ENCODE measurements around the gene ULK2.

- TF ChIP-seq, protein P1, sequence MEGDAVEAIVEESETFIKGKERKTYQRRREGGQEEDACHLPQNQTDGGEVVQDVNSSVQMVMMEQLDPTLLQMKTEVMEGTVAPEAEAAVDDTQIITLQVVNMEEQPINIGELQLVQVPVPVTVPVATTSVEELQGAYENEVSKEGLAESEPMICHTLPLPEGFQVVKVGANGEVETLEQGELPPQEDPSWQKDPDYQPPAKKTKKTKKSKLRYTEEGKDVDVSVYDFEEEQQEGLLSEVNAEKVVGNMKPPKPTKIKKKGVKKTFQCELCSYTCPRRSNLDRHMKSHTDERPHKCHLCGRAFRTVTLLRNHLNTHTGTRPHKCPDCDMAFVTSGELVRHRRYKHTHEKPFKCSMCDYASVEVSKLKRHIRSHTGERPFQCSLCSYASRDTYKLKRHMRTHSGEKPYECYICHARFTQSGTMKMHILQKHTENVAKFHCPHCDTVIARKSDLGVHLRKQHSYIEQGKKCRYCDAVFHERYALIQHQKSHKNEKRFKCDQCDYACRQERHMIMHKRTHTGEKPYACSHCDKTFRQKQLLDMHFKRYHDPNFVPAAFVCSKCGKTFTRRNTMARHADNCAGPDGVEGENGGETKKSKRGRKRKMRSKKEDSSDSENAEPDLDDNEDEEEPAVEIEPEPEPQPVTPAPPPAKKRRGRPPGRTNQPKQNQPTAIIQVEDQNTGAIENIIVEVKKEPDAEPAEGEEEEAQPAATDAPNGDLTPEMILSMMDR (IDR thresholded peaks at IDR 0.05): no peak
- TF ChIP-seq POLR2A (IDR thresholded peaks at IDR 0.05): no peak
Observed at GRCh38 chr17:19771971-19772630, 95.6 kb downstream of the ULK2 start.

All from uterus (tissue), 2 donors.